Measurements from ENCODE around the gene FAM114A1.
"Not testable (repeated sequence)": the region's sequence is repeated elsewhere in the genome, so short reads cannot be mapped to it uniquely, and the experiment has no call there.

FAM114A1 gene

DNA sequence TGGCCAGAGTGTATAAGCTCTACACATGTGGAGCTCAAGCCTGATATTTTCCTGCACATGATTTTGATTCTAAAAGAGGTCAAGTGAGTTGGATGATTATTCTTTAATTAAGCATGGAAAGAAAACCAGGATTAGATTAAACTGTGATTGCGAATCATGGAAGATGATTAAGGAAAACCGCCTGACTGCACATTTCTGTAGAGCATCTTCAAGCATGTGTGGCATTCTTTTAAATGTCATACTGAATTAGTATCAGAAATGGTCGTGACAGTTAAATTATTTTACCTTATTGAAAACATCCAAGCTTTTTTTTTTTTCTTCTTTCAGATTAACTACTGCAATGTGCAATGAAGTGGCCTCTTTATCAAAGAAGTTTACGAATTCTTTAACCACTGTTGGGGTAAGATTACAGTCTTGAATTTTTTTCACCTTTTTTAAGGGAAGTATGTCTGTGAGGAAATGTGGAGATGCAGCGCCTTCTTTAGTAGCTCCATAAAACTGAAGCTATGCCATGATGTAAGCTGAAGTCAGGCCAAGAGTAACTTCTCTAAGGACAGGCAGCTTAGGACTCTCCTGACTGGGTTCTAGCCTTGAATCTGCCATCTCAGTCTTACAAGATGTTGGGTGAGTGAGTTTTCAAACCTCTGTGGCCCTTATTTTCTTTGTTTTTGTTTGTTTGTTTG, 67.9 kb downstream of the FAM114A1 start:
- TF ChIP-seq, protein P1, sequence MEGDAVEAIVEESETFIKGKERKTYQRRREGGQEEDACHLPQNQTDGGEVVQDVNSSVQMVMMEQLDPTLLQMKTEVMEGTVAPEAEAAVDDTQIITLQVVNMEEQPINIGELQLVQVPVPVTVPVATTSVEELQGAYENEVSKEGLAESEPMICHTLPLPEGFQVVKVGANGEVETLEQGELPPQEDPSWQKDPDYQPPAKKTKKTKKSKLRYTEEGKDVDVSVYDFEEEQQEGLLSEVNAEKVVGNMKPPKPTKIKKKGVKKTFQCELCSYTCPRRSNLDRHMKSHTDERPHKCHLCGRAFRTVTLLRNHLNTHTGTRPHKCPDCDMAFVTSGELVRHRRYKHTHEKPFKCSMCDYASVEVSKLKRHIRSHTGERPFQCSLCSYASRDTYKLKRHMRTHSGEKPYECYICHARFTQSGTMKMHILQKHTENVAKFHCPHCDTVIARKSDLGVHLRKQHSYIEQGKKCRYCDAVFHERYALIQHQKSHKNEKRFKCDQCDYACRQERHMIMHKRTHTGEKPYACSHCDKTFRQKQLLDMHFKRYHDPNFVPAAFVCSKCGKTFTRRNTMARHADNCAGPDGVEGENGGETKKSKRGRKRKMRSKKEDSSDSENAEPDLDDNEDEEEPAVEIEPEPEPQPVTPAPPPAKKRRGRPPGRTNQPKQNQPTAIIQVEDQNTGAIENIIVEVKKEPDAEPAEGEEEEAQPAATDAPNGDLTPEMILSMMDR (conservative IDR thresholded peaks at IDR 0.05) = no peak
- no peak for TF ChIP-seq ZFX (IDR thresholded peaks at IDR 0.05)
- H3K27ac ChIP-seq = no peak overlapping the region

DNA sequence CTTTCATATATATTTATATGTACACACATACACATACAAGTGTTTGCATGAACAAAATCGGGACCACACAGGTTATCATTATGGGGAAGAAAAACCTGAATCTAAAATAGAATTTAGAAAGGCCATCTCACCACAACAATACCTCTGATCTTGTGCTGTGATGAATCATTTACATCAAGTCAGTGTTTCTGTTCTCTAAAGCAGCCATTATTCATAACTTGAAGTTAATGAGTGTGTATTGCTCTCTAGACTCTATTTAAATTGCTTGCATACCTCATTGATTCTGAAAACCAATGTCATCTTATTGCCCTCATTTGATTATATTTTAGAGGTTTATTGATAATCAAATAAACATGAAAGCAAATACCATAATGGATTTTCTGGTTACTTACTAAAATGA, 71.6 kb downstream of the FAM114A1 start:
- no peak overlapping the region for H3K27ac ChIP-seq
- no peak for TF ChIP-seq ZFX (IDR thresholded peaks at IDR 0.05)
- TF ChIP-seq, protein P1 (conservative IDR thresholded peaks at IDR 0.05) = no peak

DNA sequence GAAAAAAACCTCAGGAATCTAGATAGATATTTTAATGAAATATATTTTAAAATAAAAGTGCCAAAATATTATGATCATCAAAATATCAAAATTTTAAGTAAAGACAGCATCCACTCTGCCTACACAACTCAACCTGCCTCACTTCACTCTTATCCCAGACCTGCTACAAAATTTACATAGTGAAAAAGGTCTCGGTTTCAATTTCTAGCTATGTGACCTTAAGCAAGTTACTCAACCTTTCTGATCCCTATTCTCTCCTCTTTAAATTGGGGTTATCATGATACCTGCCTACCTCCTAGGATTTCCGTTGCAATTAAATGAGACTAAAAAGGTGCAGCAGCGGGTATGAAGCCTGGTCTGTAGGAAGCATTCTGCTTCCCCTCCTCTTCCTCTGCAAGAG, 72.9 kb downstream of the FAM114A1 start:
- TF ChIP-seq, protein P1 (conservative IDR thresholded peaks at IDR 0.05) = no peak
- no peak for TF ChIP-seq ZFX (IDR thresholded peaks at IDR 0.05)
- H3K27ac ChIP-seq = no peak overlapping the region

DNA sequence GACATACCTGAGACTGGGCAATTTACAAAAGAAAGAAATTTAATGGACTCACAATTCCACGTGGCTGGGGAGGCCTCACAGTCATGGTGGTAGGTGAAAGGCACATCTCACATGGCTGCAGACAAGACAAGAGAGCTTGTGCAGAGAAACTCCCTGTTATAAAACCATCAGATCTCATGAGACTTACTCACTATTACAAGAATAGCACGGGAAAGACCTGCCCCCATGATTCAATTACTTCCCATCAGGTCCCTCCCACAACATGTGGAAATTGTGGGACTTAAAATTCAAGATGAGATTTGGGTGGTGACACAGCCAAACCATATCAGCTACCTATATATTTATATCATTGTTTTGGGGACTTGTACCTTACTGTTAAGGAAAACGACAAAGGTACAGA, 74.3 kb downstream of the FAM114A1 start:
- not testable (repeated sequence) for H3K27ac ChIP-seq

DNA sequence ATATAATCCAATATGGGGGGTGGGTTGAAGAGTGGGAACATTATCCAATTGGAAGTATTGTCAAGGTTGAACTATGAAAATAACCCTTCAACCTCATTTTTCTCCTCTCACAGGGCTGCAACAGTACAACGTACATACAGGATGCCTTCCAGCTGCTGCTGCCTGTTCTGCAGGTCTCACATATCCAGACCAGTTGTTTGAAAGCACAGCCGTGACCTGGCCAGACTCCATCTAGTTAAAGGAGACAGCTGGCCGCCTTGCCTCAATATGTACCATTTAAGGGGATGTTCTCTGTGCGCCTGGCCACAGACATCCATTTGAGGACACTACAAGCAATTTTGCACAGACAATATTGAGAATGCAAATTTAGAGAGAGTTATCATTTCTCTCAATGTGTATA, 75.7 kb downstream of the FAM114A1 start:
- TF ChIP-seq ZFX (IDR thresholded peaks at IDR 0.05) = no peak
- TF ChIP-seq, protein P1 (conservative IDR thresholded peaks at IDR 0.05) = no peak
- no peak overlapping the region for H3K27ac ChIP-seq

DNA sequence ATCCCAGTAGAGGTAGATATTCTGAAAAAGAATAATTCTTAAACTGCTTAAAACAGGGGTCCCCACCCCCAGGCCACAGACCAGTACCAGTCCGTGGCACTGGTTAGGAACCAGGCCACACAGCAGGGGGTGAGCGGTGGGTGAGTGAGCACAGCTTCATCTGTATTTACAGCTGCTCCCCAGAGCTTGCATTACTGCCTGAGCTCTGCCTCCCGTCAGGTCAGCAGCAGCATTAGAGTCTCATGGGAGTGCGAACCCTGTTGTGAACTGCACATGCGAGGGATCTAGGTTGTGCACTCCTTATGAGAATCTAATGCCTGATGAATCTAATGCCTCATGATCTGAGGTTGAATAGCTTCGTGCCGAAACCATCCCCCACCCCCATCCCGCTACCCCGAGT, 76.8 kb downstream of the FAM114A1 start:
- TF ChIP-seq ZFX (IDR thresholded peaks at IDR 0.05) = no peak
- TF ChIP-seq, protein P1 (conservative IDR thresholded peaks at IDR 0.05) = no peak
- no peak overlapping the region for H3K27ac ChIP-seq

DNA sequence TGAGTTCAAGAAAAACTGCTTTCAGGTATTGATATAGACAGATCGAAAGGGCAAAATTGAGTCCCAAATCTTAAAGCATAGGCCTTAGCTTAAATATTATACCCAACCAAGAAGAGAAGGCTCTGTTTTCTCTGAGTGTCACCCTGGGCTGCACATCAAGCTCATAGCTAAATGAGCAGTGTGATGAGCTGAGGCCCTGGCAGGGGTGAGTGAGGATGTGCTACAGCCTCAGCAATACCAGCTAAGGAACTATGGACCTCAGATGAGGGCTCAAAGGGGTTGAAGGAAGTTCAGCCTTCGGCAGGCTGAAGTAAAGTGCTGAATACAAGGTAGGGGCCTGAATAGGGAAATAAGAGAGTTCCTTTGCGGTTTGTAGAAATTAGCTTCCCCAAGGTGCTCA, 79.3 kb downstream of the FAM114A1 start:
- TF ChIP-seq, protein P1 (conservative IDR thresholded peaks at IDR 0.05) = no peak
- TF ChIP-seq ZFX (IDR thresholded peaks at IDR 0.05) = no peak
- H3K27ac ChIP-seq = no peak overlapping the region

DNA sequence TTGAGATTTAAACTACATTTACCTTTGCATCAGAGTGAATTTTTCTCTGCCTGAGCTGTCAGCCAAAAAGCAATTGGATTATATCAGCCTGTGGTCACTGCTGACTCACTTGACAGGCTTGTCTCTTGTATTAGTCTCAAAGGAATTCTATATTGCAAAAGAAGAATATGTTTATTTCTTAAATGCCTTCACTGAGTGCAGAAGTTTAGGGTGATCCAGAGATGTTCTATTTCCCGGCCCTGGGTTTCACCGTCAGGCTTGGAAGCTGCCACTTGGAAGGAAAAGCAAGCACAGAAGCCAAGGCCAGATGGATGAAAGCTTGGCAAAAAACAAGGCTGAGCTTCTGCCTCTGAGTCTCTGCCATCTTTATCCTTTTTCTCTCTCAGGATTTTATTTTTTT, 80.9 kb downstream of the FAM114A1 start:
- no peak for TF ChIP-seq ZFX (IDR thresholded peaks at IDR 0.05)
- TF ChIP-seq, protein P1 (conservative IDR thresholded peaks at IDR 0.05) = no peak
- no peak overlapping the region; the same call in 1 of the 2 replicates for H3K27ac ChIP-seq
